ENCODE measurements around the gene WSCD2.

WSCD2 gene

DNA sequence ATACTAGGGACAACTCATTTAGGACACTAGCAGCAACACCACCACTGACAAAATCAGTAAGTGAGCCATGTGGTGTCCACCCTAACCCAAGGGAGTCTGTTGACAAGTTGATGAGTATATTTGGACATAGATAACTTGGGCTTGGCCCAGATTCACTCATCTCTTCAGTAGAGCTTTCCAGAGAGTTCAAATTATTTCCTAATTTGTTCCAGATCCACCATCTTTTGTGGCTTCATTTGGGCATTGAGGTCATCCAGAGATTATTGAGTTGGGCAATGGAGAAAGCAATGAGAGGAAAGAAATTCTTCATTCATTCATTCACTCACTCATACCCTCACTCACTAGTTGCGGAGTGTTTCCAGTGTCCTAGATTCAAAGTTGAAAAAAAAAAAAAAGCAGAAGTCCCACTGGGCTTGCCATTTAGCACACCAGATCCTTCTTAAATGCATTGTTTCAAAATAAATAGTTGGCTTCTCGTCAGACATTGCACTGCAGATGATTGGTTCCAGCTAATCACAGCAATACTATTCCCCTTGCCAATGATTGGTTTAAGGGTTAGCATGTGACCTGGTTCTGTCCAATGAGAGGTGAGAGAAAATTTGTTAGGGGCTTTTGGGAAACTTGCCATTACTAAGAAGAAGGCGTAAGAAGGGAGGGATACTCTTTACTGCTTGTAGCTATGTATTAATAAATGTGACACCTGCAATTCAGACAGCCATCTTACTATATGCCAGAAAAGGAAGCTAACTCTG is 31.8 kb upstream of the WSCD2 start:
- TF ChIP-seq, protein P1, sequence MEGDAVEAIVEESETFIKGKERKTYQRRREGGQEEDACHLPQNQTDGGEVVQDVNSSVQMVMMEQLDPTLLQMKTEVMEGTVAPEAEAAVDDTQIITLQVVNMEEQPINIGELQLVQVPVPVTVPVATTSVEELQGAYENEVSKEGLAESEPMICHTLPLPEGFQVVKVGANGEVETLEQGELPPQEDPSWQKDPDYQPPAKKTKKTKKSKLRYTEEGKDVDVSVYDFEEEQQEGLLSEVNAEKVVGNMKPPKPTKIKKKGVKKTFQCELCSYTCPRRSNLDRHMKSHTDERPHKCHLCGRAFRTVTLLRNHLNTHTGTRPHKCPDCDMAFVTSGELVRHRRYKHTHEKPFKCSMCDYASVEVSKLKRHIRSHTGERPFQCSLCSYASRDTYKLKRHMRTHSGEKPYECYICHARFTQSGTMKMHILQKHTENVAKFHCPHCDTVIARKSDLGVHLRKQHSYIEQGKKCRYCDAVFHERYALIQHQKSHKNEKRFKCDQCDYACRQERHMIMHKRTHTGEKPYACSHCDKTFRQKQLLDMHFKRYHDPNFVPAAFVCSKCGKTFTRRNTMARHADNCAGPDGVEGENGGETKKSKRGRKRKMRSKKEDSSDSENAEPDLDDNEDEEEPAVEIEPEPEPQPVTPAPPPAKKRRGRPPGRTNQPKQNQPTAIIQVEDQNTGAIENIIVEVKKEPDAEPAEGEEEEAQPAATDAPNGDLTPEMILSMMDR (IDR thresholded peaks at IDR 0.05) = no peak
- no peaks in the 10 kb centered on the region for H3K9me3 ChIP-seq
- no peak overlapping the region for H3K27ac ChIP-seq
- H3K4me3 ChIP-seq (ENCODE audit: low read depth in 1 of 2, low read length in 1 of 2) = no peak overlapping the region
- no peaks in the 10 kb centered on the region for H3K36me3 ChIP-seq
- no peaks in the 10 kb centered on the region for H3K4me1 ChIP-seq (ENCODE audit: control insufficient read depth in 1 of 2, insufficient read depth in 1 of 2, low read depth in 1 of 2, low read length in 1 of 2)
- H3K27me3 ChIP-seq = peaks cover 8% of the 10 kb centered on the region

DNA sequence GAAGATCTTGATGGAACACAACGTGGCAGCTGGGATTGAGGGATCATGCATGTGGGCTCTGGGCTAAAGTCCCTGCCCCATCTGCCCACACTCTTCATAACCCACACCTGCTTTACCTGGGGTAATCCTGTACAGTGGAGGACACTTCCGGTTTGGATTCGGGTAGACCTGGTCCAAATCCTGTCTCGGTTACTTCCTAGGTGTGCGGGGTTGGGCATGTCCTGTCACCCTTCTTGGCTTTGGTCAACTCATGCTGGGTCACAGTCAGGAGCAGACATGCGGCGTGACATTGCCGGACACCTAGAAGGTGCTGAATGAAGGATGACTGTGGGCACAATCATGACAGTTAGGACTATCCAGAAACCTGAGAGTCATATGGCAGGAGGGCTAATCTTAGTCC is 30.7 kb upstream of the WSCD2 start:
- Histone ChIP-seq H3K4me3 (ENCODE audit: low read depth in 1 of 2, low read length in 1 of 2) (no peak overlapping the region), H3K27me3 (peaks cover 4% of the 10 kb centered on the region), H3K9me3 (no peaks in the 10 kb centered on the region), H3K4me1 (ENCODE audit: control insufficient read depth in 1 of 2, insufficient read depth in 1 of 2, low read depth in 1 of 2, low read length in 1 of 2) (no peaks in the 10 kb centered on the region), H3K36me3 (no peaks in the 10 kb centered on the region), H3K27ac (no peak overlapping the region)
- TF ChIP-seq, protein P1 (IDR thresholded peaks at IDR 0.05) = no peak

DNA sequence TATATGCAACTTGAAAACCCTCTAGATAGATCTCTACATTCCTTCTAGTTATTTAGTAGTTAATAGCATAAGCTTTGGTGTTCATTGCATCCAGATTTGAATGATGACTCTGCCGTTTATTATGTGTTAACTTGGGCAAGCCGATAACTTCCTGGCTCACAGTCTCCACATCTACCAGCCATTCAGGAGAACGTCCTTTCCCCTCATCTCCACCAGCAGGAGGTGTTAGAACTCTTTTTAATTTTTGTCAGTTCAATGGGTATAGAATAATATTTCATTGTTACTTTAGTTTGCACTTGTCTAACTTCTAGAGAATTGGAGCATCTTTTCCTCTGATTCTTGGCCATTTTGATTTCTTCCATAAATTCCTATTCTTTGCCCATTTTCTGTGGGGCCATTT is 30.0 kb upstream of the WSCD2 start:
- no peak overlapping the region for H3K4me3 ChIP-seq (ENCODE audit: low read depth in 1 of 2, low read length in 1 of 2)
- no peaks in the 10 kb centered on the region for H3K9me3 ChIP-seq
- H3K27ac ChIP-seq = no peak overlapping the region
- H3K36me3 ChIP-seq = no peaks in the 10 kb centered on the region
- TF ChIP-seq, protein P1 (IDR thresholded peaks at IDR 0.05) = no peak
- no peaks in the 10 kb centered on the region for H3K4me1 ChIP-seq (ENCODE audit: control insufficient read depth in 1 of 2, insufficient read depth in 1 of 2, low read depth in 1 of 2, low read length in 1 of 2)
- H3K27me3 ChIP-seq = no peaks in the 10 kb centered on the region

DNA sequence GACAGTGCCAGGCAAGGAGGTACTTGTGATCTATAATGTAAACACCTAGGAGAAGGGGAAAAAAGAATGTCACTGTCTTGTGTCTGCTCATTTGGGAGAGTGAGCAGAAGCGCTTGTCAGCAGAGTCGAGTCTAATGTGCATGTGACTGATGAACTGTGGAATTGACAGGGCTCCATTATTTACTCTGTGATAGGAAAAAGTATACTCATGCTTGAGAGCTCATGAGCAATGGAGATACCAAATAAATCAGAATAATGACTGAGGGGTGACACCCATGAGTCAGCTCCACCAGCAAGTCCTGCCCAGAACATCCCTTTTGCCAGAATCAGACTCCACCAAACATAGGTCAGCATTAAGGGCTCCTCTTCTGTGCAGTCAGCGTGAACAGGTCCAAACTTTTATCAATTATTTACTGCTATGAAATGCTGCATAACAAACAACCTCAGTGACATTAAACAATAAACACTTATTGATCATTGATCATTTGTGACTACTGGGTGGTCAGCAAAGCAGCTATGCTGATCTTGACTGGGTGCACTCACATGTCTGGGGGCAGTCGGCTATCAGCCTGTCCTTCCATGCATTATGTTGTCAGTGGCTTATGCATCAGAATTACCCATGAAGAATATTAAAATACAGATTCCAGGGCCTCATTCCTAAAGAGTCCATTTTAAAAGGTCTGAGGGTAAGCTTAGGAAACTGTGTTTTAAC is 29.2 kb upstream of the WSCD2 start:
- H3K36me3 ChIP-seq = no peaks in the 10 kb centered on the region
- no peaks in the 10 kb centered on the region for H3K27me3 ChIP-seq
- no peak overlapping the region for H3K27ac ChIP-seq
- TF ChIP-seq, protein P1 (IDR thresholded peaks at IDR 0.05) = no peak
- H3K4me1 ChIP-seq (ENCODE audit: control insufficient read depth in 1 of 2, insufficient read depth in 1 of 2, low read depth in 1 of 2, low read length in 1 of 2) = no peaks in the 10 kb centered on the region
- no peaks in the 10 kb centered on the region for H3K9me3 ChIP-seq
- no peak overlapping the region for H3K4me3 ChIP-seq (ENCODE audit: low read depth in 1 of 2, low read length in 1 of 2)

DNA sequence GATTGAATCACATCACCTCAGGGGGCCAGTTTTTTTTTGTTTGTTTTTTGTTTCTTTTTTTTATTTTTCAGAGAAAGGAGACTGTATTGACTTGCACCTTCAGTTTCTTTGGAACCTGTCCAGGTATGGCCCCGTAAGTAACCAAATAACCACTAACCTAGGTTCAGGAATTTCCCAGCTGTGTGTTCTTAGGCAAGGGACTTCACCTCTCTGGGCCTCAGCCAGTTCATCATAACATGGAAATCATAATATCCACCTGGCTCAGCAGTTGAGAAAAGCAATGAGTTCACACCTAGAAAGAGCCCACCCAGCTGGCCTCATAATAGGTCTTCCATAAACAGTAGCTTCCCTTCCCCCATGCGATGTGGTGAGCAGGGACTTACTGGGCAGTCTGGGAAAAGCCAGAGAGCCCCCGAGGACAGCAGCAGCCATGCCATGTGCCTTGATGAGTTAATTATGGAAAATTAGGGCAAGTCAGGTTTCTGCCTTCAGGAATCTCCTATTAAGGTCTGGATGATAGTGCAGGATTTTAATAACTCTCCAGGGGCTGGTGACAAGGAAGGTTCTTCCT is 27.4 kb upstream of the WSCD2 start:
- H3K27me3 ChIP-seq = no peaks in the 10 kb centered on the region
- H3K9me3 ChIP-seq = no peaks in the 10 kb centered on the region
- no peaks in the 10 kb centered on the region for H3K36me3 ChIP-seq
- no peaks in the 10 kb centered on the region for H3K4me1 ChIP-seq (ENCODE audit: control insufficient read depth in 1 of 2, insufficient read depth in 1 of 2, low read depth in 1 of 2, low read length in 1 of 2)
- no peak overlapping the region for H3K27ac ChIP-seq
- TF ChIP-seq, protein P1 (IDR thresholded peaks at IDR 0.05) = no peak
- no peak overlapping the region for H3K4me3 ChIP-seq (ENCODE audit: low read depth in 1 of 2, low read length in 1 of 2)
